Activated T-cell treated with anti-CD3 and anti-CD28 coated beads for 1 hour (primary cell): ENCODE data around the gene ZMIZ1.

Experiments used
- DNase-seq: peaks from one replicate; pipeline ENCODE4 v3.0.0-alpha.2; 2020; ENCODE audit warnings: low read depth

ZMIZ1 gene

DNA sequence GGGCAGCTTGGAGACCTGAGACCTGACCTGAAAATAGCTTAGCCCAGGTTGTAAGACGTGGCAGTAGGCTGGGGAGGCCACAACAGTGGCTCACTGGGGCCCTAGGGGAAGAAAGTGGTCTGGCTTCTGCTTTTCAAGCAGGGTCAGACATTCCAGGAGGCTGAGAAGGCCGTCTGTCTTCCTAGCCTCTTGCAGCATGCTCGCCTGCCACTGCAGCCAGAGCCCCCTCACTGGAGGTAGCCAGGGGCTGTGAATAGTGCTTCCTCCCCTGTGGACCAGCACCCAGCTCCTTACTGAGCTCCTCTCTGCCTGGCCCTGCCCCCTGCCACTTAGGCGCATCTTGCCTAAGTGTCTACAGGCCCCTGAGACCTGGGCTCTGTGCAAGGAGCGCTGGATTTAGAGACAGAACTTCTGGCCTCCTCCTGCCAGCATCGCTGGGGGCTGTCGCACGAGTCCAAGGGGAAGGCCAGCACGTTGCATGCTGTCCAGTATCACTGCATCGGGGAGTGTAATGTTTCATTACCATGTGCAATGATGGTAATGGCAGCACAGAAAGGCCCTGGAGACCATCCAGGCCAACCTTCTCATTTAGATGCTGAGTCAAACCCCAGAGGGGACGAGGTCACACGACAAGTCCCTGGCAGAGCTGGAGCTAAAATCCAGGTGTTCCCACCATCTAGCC, 12.7 kb downstream of the ZMIZ1 start:
- no peak for DNase-seq

DNA sequence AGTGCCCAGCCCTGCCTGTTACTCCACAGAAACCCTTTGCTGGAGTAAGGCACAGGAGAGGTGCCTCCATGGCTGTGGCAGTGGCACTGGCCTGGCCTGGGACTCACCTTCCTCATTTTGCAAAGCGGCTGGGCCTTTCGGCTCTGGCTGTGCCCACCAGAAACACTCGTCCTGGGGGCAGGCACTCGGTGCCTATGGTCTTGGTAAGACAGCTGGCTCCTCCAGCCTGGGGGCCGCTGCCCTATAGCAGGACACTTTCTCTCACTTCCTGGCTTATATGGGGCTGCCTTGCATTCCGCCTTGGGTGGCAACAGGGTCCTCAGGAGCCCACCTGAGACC, 13.2 kb downstream of the ZMIZ1 start:
- no peak for DNase-seq

DNA sequence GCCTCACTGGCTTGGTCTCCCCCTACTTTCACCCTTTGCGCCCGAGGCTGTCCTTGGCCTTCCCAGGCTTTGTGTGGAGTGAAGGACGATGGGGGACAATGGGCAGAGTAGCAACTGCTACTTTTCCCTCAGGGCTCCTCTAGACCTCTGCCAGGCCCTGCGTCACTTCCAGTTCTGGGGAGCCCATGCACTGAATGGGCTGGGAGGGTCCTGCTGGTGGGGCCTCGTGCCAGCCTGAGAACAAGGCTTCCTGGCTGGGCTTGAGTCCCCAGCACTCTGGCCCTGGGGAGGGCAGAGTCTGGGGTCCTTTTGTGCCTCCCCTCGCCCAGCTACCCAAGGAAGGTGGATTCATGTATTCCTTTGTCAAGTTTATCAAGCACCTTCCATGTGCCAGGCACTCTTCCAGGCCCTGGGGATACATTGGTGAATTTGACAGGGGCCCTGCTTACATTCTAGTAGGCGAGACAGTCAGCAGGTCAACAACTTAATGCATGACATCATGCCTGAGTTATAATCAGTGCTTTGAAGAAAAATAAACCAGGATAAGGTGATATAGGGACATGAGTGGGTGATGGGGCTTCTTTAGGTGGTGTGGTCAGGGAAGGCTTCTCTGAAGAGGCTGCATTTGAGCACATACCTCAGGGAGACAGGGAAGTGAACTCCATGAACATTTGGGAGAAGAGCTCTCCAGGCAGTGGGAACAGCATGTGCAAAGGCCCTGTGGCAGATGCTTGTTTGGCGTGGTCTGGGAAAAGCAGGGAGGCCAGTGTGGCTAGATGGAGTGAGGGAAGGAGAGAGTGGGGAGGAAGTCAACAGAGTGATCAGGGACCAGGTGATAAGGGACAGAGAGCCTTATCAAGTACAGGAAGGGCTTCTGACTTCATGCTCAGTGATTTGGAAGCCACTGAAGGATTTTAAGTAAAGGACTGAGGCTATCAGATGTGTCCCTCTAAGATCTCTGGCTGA, 14.1 kb downstream of the ZMIZ1 start:
- DNase-seq, result no peak

DNA sequence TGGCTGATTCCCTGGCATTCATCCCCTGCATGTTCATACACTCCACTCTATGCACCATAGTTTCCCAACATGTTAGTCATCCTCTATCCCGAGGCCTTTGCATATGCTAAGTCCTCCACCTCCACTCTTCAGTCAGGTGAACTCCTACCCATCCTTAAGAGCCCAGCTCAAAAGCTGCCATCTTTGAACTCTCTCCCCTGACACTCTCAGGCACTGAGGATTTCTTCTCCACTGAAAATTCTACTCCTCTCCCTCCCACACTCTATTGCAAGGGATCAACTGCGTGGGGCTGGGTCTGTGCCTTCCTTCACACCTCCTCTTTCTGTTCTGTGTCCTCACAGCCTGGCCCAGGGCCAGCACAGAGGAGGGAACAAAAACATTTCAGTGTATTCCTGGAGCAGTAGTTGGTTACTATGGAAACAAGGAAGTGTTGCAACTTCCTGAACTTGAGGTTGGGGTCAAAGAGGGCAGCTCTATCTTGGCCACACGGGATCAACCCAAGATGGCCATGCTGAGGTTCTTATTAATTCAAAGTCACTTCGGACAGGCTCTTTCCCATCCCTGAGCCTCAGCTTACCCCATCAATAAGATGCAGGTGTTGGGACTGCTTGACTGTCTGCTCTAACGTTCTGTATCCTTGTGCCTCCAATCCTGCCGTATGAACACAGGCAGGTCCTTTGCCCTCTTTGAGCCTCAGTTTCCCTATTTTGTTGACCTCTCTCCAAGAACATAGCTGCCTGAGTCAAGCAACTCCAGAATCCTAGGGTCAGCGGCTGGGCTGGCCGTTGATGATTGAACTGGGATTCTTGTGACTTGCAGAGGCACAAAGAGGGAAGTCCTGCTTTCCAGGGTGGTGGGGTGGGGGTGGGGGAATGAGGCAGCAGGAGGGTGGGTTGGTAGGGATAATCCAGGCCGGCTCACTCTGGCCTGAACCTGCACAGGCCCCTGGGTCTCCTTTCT, 15.5 kb downstream of the ZMIZ1 start:
- no peak for DNase-seq

DNA sequence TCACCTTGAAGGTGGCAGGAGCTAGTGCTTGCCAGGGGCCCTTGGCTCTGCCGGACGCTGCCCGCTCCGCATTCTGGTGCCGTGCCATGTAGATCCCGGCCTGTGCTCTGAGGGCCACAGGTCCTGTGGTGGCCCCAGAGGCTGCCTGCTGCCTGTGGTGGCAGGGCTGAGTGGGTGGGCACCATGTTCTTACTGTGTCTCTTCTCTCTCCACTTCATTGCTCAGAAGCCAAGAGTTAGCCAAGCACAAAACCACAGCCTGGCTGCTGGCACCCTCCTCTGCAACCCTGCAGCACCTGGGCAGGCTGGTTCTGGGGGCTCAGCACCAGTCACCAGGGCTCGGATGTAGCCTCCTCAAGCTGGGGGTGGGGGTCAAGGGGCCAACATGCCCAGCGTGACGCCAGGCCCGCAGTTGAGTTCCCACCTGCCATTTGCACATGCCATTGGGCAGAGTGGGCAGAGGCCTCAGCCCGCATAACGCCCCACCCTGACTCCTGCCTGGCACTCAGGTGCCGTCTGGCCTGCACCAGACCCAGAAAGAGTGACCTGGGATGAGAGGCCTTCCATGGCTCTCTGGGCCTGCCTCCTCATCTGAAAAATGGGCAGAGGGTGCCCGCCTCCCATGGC, 16.3 kb downstream of the ZMIZ1 start:
- DNase-seq, result no peak

DNA sequence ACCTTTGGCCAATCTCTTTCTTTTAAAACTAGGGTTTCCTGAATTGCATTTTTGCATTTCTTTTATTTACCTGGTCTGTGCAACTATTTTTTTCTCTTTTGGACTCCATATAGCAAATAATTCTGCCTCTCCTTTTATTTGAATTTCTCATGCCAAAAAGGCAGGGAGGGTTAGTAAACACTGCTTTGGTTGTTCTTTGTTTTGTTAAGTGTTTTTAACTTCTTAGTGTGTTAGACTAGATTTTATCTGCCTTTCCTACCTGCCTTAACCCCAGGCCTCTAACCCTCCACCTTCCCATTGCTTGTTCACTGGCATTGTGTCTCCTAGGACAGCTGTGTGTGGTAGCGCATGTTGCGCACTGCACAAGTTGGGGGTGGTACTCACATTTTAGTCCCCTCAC, 18.1 kb downstream of the ZMIZ1 start:
- no peak for DNase-seq

DNA sequence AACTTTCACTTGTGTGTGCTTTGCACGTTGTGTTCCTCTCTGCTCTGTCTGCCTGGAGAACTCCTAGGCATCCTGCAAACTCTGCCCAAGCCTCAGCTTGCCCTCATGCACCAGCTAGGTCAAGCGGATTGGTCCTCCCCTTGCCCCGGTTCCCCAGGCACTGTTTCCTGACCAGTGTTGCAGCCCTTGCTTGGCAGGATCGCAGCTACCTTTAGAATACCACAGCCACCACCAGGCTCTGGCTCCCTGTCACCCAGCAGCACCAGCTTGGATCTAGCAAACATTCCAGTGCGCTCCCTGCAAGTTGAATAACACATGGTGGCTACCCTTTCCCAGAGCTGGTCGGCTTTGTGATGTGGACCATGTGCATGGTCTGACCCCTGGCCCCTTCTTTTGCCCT, 19.0 kb downstream of the ZMIZ1 start:
- DNase-seq, result no peak

DNA sequence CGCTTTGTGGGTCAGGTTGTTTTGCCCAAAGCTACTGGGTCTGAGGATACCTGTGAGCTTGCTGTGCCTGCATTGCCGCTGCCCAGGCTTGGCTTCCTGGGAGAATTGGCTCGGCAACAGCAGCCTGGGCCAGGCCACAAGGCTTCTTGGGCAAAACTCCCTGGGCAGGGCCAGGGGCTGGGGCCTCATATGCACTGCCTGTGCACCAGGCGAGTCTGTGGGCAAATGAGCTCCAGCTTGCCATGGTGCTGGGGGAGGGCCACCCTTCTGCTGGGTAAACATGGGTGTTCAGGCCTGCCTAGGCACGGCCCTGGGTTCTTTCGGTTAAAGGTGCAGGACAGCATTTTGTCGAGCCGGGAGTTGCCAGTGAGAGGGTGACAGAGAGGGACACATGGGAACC, 19.4 kb downstream of the ZMIZ1 start:
- DNase-seq, result no peak

DNA sequence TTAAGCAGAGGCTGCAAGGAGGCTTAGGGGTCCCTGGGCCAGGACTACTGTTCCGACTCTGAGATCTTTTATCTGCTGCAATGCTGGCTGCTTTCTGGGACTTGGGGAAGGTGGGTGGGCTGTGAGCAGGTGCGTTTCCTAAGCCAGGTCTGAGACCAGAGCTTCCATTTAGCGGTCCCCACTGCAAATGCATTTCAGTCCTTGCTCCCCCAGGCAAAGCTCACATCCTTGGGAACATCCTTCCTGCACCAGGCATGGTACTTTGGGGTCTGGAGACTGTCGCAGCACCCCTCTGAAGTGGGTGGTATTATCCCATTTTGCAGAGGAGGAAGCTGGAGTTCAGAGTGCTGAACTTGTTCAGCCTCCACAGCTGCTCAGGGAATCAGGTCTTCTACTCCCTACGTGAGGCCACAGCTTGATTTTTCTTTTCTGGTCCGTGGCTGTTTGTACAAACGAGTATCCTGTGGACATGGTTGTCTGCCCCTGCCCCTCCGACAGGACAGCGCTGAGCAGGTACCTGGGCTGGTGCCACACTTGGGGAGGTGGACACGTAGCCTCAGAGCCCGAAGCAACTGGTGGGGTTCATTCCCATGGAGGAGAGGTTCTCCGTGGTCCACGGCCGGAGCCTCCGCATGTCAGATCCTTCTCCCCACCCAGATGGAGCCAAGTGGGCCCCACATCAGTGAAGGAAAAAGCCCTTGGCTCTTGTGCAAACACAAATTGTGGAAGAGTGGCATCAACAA, 20.0 kb downstream of the ZMIZ1 start:
- DNase-seq, result no peak

DNA sequence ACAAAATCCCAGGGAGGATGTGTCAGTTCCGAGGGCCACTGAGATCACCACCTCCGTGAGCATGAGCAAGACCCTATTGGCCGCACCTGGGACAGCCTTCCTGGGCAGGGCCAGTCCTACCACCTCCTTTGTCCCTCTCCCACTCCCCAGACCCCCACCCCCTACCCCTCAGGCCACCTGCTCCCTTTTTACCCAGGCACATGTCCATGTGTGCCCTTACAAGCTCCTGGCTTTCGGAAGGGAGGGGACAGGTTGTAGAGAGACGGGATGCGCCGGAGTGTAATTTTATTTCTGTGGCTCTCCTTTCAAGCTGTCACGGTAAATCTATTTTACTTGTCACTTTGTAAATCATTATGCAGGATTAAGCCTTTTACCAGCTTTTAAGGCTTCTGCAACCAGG, 20.9 kb downstream of the ZMIZ1 start:
- no peak for DNase-seq

DNA sequence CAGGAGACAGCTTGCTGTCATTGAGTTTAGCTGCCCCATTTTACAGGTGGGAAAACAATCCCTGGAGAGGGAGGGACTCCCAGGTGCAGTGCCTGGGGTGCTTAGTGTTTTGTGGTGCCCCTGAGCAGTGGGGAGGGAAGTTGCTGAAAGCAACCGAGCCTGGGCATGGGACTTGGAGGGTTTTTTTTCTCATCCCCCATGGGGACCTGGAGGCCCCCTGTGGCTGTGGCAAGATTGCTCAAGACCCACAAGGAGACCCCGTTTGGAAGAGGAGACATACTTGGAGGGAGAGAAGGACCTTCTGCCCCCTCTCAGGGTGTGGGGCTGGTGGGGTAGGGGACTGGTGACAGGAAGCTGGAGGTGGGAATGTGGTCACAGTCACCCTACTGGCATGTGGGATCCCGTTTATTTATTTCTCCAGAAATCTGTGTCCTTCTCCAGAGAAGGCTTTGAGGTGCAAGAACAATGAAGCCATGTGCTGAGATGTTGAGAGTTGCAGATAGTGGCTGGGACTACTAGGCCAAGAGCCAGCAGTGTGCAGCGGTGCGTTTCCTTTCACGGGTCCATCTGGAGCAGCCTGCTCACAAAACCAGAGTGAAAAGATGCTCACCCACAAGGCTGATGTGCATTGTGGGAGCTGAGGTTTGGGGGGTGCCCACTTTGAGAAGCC, 21.5 kb downstream of the ZMIZ1 start:
- no peak for DNase-seq

DNA sequence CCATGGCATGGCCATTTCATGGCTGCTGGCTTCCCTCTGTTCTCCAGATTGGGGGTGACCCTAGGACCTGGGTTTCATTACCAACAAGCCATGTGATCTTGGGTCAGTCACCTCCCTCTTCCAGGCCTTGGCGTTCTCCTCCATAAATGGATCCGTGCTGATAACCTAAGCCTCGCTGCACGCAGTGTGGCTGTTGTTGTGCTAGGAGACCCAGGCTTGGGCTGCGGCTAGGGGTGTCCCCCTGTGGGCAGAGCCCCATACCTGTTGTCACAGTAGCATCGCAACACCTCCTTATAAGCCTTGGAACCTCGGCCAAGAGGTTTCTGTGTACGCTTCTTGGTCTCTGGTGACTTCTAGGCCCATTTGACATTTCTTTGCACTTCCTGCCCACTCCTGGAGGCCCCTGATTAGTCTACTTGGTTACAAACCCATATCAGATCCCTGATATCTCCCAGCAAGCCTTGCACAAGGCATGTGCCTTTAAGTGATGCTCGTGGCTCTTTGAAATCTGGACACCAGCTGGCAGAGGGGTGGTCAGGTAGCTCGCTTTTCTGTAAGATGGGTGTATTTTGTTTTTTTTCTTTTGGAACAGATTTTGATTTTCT, 23.6 kb downstream of the ZMIZ1 start:
- no peak for DNase-seq

DNA sequence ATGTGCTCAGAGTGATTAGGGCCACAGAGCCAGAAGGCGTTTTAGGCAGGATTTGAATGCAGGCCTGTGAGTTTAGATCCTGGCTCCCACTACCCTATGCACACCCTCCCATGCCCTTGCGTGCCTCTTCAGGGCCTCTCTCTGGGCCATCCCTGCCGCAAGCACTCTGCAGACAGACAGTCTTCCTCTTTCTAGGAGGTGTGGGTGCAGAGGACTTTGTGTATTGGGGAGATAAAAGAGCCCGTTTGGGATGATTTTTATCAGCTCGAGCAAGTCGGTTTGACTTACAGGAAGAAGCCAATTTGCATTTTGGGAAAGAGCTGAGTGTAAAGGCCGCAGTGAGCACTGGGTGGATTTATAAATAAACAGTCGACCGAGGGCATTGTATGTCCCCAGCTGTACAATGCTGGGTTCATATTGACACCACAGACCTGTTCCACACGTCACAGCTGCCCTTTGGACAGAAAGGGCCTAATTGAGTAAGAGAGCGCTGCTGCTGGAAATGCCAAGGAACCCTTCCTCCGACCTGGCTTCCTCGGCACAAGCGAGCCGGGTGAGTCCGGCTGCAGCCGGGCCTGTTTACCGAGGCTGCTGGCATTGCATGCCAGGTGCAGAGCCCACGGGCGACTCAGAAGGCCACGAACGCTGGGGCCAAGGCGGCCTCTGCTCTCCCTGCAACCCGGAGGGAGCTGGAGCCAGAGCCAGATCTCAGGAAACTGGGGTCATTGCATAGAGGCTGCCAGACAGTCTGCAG, 25.1 kb downstream of the ZMIZ1 start:
- no peak for DNase-seq

DNA sequence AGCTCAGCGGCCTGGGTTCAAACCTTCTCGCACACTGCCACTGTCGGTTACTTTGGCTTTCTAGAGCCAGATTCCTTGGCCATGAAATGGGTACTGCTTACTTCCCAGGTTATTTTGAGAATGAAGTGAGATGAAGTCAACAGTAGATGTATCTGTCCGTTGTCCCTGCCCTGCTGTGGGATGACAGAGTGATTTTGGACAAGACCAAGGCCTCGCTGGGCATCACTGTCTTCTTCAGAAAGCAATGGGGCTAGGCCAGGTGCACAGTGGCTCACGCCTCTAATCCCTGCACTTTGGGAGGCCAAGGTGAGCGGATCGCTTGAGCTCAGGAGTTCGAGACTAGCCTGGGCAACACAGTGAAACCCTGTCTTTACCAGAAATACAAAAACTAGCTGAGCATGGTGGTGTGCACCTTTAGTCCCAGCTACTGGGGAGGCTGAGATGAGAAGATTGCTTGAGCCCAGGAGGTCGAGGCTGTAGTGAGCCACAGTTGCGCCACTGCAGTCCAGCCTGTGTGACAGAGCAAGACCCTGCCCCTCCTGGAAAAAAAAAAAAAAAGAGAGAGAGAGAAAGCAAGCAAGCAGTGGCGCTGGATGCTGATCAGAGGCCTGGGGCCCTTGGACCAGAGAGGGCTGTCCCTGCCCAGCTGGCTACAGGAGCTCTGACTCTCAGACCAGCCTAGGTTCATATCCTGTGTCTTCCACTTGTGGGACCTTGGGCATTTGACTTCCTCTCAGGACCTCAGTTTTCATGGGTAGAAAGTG, 25.8 kb downstream of the ZMIZ1 start:
- no peak for DNase-seq

DNA sequence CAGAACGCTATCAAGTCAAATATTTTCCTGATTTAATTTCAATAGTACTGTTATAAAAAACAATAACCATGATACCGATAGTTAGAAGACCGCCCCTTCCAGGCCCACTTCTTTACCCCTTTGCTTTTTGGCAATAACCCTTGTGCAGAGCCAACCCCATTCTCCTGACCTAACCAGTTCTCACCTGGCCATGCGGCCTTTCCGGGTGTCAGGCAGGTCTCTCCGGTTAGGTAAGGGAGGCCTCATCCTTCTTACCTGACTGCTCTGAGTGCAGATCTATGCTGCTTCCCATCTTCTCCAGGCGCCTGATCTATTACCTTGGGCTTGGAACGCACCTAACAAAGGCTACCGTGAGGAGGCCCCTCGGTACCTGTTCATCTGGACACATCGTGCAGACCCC, 26.6 kb downstream of the ZMIZ1 start:
- DNase-seq, result no peak

DNA sequence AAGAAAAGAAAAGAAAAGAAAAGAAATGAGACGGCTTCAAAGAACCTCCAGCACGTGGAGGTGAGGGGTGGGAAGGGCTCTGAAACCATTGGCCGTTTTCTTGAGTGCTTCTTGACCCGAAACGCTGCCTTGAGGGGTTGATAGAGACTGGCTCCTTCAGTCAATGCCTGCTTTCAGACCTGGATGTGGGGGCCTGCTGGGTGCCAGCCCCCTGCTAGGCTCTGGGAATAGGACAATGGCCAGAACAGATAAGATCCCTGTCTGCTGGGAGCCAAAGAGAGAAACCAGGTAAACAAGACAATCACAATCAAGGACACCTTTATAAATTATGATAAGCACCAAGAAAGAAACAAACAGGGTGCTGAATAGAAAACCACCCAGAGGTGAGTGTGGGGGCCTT, 27.7 kb downstream of the ZMIZ1 start:
- no peak for DNase-seq

DNA sequence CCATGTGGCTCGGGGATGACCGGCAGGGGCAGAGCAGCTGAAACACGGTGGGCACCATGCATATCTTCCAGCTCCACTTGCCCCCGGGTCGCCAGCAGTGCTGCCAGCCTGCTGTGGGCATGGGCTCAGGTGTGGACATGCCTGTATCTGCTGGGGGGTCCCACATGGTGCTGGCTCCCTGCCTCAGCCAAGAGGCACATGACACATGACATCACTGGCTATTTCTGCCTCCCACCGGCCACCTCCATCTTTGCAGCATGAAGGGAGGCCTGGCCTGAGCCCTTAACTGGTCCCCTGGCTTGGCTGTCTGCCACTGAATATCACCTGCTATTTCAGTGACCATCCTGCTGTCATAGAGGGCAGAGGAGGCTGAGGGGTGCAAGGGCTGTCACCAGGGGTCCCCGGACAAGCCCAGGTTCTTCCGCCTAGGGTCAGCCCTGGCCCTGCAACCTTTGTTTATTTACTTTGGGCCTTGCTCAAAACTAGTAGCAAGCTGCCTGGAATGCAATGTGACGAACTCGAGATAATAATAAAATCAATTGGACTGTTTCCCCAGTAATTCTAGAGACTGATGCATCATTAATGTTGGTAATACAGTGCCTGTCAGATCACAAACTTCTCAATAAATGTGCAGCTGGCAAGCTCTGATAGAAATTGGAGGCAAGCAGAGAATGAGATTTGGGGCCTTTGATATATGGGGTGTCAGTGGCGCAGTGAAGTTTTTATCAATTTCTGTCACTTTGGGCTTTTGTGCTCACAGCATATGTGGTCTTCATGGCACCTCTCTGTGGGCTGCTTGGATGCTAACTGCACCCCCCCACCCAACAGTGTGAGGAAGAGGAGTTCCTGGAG, 28.5 kb downstream of the ZMIZ1 start:
- no peak for DNase-seq

DNA sequence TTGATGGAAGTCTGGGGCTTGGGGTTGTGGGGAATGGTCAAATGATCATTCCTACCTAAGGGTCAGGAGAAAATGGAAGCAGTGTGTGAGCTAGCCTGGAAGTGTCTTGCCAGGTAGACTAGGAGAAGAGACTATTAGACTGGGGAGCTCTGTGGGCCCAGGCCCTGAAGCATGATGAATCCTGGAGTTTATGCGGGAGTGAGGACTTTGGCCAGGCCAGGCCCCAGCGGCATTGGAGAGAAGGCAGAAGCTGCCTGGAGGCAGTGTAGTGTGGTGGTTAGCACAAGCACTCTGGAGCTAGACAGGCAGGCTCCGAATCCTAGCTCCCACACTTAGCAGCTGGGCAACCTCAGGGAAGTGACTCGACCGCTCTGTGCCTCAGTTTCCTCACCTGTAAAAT, 29.3 kb downstream of the ZMIZ1 start:
- no peak for DNase-seq
